HG02642 (cell line): ENCODE data around the gene MTFMT.
"Not testable (repeated sequence)": the region's sequence is repeated elsewhere in the genome, so short reads cannot be mapped to it uniquely, and the experiment has no call there.

Experiments
- ATAC-seq: cut with Tn5 transposase; IDR thresholded peaks from one replicate; pipeline ENCODE4 v1.9.1; 2021; ENCODE audit warnings: mild to moderate bottlenecking; ENCODE audit not compliant: unreplicated experiment, poor library complexity

Gene MTFMT

GRCh38 chr15:65062061-65062460, 32.6 kb upstream of the MTFMT start:
- ATAC-seq, result no peak

GRCh38 chr15:65060641-65061397, 31.4 kb upstream of the MTFMT start:
- no peak for ATAC-seq

DNA sequence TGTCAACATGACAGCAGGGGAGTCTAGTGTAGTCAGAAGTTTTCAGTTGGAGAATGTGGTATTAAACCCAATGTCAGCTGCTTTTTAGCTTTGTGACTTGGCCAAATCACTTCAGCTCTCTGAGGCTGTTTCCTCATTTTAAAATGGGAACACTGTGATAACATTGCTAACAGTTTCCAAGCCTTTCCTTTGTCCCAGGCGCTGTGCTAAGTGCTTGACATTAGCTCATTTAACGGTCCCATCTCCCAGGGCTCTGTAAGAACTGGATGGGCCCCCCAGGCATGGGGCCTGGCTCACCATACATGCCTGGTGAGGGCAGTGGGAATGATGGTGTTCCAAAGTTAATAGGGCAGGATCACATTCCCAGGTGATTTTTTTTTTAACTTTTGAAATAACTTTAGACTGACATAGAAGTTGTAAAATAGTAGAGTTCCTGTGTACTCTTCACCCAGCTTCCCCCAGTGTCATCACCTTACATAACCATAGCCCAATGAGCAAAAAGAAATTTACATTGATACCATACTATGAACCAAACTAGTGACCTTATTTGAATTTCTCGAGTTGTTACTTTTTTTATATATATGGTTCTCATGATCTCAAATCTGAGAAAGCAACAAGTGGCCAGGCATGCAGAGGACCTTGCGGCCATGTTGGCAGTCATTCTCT, 30.6 kb upstream of the MTFMT start:
- ATAC-seq, result no peak

DNA sequence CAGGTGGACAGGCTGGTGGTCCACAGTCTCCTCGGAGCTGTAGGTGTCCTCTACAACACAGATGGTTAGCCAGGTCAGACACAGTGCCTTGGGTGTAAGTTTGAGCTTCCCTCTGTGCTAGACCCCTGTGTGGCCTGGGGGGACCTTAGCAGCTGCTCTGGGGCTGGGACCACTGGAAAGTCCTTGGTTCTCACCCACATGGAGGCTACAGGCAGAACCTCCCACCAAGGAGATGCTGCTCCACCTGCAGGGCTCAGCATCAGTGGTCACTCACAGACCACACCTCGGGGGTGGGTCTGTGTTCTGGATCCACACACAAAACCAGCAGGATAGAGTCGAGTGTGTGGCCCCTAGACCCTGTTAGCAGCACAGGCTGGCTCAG, 29.9 kb upstream of the MTFMT start:
- ATAC-seq, result no peak

- ATAC-seq, result no peak
These were observed 29.2 kb upstream of the MTFMT start for GRCh38 chr15:65058394-65059368.

DNA sequence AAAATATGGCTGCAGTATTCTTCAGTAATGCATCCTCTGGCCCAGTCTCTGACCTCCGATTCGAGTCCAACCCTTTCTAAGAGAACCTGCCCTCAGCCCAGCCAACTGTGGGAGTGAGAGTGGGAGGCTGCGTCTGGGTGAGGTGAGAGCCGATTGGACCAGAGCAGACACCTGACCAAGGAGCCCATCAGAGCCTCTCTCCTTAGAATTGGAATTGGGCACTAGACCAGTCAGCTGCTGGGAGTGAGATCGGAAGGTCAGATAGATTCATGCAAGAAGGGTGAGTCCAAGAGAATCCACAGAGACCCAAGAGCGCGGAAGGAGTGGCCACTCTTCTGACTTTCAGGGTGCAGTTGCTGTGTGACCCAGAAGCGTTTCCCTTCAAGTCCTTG, 28.1 kb upstream of the MTFMT start:
- ATAC-seq, result no peak

- ATAC-seq, result no peak
These were observed 27.6 kb upstream of the MTFMT start for GRCh38 chr15:65056868-65057548.

GRCh38 chr15:65056106-65056505, 26.7 kb upstream of the MTFMT start:
- no peak for ATAC-seq

DNA sequence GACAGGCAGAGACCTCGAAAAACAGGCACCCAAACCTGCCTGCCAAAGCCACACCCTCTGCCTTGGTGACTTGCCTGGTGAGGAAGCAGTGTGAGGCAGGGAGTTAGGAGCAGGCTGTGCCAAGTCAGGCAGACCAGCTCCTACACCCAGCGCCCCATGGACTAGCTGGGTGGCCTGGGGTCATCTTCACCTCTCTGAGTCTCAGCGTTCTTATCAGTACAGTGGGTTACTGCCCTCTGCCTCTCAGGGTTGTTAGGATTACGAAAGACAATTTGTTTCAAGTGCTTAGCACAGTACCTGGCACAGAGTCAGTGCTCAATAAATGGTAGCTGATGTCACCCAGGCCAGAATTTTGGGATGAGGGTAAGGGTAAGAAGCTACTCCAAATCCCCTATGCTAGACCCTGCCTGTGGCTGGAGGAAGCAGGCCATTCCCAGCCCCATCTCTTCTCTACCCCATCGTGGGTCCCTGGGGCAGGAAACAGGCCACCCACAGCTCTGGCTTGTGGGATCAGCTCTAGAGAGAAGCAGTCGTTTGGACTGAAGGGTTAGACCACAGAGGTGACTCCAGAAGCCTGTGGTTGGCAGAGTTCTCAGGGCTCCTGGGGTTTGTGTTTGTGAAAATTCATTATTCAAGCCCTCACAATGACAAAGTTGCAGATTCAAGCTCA, 25.9 kb upstream of the MTFMT start:
- ATAC-seq, result no peak

- ATAC-seq, result peak; percentile 53
These were observed 25.1 kb upstream of the MTFMT start for GRCh38 chr15:65054333-65055200.

DNA sequence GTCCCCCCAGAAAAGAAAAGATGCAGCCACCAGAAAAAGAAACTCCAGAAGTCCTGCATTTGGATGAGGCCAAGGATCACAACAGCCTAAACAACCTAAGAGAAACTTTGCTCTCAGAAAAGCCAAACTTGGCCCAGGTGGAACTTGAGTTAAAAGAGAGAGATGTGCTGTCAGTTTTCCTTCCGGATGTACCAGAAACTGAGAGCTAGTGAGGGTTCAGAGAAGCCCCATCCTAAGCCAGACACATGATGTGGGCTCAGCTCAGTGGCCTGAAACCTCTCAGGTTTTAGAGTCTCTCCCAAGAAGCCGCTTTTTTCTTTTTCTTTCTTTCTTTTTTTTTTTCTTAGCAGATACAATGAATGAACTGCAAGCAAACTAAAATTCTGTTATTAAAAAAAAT, 23.5 kb upstream of the MTFMT start:
- ATAC-seq, result no peak

DNA sequence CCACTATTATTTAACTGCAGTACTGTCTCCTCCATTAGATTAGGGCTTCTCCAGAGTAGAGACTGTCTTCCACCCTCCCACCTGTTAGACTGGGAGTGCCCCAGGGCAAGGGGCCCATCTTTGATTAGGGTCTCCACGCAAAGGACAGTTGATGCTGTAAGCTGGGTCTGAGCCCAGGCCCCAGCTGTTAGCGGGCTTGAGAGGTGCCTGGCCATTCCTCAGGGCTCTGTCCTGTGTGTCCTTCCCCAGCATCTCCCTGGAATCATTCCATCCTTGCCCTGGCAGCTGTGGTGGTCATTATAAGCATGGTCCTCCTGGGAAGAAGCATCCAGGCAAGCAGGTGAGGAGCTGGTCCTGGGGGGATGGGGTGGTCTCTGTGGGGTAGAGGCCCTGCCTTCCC, 21.8 kb upstream of the MTFMT start:
- ATAC-seq, result no peak

DNA sequence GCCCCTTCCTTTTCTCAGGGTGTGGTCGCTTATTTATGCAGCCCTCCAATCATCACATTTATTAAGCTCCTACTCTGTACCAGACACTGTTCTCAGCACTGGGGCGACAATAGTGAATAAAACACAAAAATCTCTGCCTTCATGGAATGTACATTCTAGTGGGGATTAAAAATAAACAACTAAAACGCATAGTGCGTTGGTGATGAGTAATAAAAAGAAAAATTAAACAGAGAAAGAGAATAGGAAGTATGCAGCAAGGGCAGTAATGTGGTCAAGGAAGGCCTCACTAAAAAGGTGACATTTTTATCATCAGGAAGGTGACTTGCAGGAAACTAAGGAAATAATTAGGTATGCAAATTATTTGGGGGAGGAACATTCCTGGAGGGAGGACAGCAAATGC, 20.8 kb upstream of the MTFMT start:
- no peak for ATAC-seq

- peak; percentile 85 for ATAC-seq
These were observed 20.0 kb upstream of the MTFMT start for GRCh38 chr15:65049418-65049840.

DNA sequence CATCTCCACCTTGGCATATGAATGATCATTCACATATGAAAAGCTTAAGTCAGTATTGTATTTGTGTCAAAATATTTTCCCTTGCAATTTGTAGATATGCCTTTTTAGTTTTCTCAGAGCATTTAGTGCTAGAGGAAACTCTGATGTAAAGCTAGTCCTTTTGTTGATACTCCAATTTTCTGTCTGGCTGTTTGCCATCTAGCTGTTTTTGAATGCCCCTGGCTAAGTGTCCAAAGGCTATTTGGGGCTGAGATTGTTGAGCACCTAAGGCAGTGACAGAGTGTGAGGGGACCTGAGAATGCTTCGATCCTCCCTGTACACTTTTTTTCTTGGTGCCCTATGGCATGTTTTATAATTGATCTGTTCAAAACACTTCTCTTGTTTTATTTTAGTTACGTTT, 18.8 kb upstream of the MTFMT start:
- no peak for ATAC-seq

DNA sequence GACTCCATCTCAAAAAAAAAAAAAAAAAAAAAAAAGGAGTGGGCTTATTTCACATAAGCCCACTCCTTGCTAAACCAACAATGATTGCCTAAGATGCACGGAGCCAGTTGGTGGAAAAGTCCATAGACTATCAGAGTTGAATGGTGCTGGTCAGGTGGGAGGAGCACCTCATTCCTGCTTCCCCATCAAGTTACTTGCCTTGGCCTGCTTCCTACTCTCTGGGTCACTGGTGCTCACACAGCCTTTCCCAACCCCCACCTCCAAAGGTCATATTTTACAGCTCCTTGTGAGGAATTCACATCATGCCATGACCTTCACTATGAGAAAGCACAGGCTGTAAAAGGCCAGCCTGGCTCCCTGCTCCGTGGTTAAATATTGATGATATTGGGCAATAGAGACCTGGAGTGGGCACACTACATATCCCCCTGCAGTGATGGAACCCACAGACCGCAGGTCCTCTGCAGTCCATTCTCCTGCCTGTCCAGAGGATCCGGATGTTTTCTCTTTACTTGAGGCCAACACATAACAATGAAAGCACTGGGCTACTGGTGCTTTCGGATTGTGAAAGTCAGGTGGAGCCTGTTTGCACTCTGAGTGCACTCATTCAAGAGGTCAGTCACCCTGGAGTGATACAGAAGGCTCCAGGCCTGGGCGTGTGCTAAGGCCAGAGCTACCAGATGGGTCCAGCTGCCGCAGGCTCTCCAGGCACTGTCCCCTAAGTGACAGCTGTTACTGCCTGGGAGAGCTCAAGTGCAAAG, 15.5 kb upstream of the MTFMT start, which contains the start of gene SLC51B:
SLC51B (plus strand) TSS at position 664 of the 758 bp plus-strand sequence. CDS start 4,618 bp downstream, outside the sequence.
- no peak for ATAC-seq

GRCh38 chr15:65044218-65044617, 14.8 kb upstream of the MTFMT start:
- not testable (repeated sequence) for ATAC-seq

GRCh38 chr15:65042776-65043327, 13.4 kb upstream of the MTFMT start:
- no peak for ATAC-seq
